Heart left ventricle (tissue), 13 donors: ENCODE data around the gene PI4KB.

ENCODE experiments used
- CTCF ChIP-seq, 12 donors: fragments of 200-600 bp; sonication (generic) in 4 of 12; IDR thresholded peaks; one replicate each; pipeline versions ENCODE4 v1.5.0 to v1.8.0; 2018 to 2022; ENCODE audit warnings: antibody characterized with exemption in 12 of 12, mild to moderate bottlenecking in 5 of 12
- POLR2A ChIP-seq, 2 donors: fragments of 450-650 bp; IDR thresholded peaks; one replicate each; pipeline ENCODE4 v1.6.1; 2017; ENCODE audit warnings: antibody characterized with exemption in 2 of 2, mild to moderate bottlenecking in 2 of 2, moderate library complexity in 2 of 2
- donor health status: ischemic (EF 13 %, LVEDD 7.1; RV severe dilation, severe dysfunction).
- donor health status: DM: no; HTN: yes; CAD: no.
- donor health status: DM: no; HTN: no; CAD: no.
- donor health status: ischemic (EF 25% LVEDD 6.9; RV normal size, moderate dysfunction).
- donor health status: ischemic (EF 25% LVEDD 5.7; RV mildly dilated, moderate dysfunction).
- donor health status: ischemic (EF 35%, LVEDD 5.7; RV mildly dilated, moderate dysfunction).
- donor health status: nonischemic (EF 11% LVEDD 7.7; RV severe dilation, severe dysfunction).
- donor health status: DM: yes; HTN: yes; CAD: no.
- donor health status: PGD.
- donor health status: ischemic (EF 29% LVEDD 5.4; RV normal size, mild dysfunction).
- donor health status: nonischemic (EF 23%, LVEDD 6.1; RV moderate dilation, normal function).

GRCh38 chr1:151362308-151363155 lies 35.3 kb upstream of the PI4KB start:
- TF ChIP-seq CTCF (IDR thresholded peaks at IDR 0.05) = no peak
- TF ChIP-seq POLR2A (IDR thresholded peaks at IDR 0.05) = no peak
